GM12892 (cell line): ENCODE results near the gene TPPP.
"Not testable (repeated sequence)": the region's sequence is repeated elsewhere in the genome, so short reads cannot be mapped to it uniquely, and the experiment has no call there.

ENCODE experiments used
- DNase-seq: peaks from one replicate; pipeline ENCODE4 v3.0.0; 2011; ENCODE audit not compliant: insufficient read length
- FAIRE-seq: peaks from 2 replicates; lab custom pipeline; 2011; peaks lifted over from hg19 to GRCh38; lab: Jason Lieb, UNC
- POLR2A ChIP-seq: IDR thresholded peaks from 2 replicates; pipeline ENCODE4 v1.6.1; 2011; ENCODE audit warnings: low read depth, low read length, control low read depth
- POLR2AphosphoS5 ChIP-seq: IDR thresholded peaks from 2 replicates; pipeline ENCODE4 v1.6.1; 2011; ENCODE audit warnings: low read depth, low read length, control low read depth
- TAF1 ChIP-seq: IDR thresholded peaks from 2 replicates; pipeline ENCODE4 v1.6.1; 2011; ENCODE audit warnings: low read depth, mild to moderate bottlenecking, control low read depth, low read length, borderline replicate concordance

TPPP gene

GRCh38 chr5:696753-697702 is 3.9 kb upstream of the TPPP start:
- not testable (repeated sequence) for DNase-seq, FAIRE-seq

DNA sequence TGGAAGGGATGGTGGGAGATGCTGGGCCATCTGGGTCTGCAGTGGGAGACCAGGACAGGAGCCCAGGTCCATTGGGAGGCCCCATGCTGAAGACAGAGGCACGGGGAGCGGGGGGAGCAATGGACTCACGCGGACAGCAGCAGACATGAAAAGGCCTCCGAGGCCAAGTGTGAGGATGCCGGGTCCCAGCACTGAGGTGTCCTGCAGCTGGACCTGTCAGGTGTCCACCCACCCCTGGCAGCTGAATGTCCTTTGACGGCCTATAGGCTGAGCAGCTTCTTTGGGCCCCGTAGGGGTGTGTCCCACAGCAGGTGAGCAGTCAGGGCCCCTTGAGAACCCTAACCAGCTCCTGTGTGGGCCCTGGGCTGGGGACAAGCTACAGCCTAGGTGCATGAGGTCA is 3.0 kb upstream of the TPPP start:
- not testable (repeated sequence) for DNase-seq, FAIRE-seq

DNA sequence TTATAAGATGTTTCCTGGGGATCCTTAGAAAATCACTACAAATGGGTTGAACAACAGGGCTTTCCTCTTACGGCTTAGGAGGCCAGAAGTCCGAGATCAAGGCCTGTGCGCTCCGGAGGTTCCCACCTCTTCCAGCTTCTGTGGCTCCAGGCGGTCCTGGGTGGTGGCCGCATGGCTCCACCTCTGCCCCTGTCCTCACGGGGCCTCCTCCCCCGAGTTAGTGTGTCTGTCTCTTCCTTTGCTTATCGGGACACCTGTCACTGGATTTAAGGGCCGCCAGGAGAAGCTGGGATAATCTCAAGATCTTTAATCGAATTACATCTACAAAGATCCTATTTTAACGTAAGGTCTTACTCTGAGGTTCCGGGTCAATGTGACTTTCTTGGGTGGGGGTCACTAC is 2.3 kb upstream of the TPPP start:
- not testable (repeated sequence) for FAIRE-seq, DNase-seq

DNA sequence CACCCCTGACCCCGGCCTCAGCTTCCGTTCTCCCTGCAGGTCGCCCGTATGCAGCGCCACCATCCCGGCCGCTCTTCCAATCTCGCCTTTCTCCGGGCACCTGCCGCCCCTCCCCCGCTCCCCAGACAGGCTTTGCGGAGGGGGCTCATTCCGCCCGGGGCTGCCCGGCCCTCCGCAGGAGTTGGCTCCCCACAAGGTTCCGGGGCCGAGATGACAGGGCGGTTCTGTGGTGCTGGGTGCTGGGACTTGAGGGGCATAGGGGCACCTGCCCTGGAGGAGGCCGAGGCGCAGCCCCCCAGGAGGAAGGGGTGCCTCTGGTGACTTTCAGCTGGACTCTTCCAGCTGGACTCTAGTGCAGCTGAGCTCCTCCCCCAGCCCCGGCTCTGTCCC is 885 bp upstream of the TPPP start:
- FAIRE-seq, DNase-seq: not testable (repeated sequence)

GRCh38 chr5:692529-693041 is 567 bp downstream of the TPPP start:
- peak; percentile 2 for DNase-seq
- FAIRE-seq: not testable (repeated sequence)

- FAIRE-seq: no peak
- no peak for TF ChIP-seq POLR2A
- no peak for TF ChIP-seq POLR2AphosphoS5
- no peak for TF ChIP-seq TAF1
- DNase-seq: no peak
Measured at GRCh38 chr5:691817-692528, 1.2 kb downstream of the TPPP start.

- not testable (repeated sequence) for FAIRE-seq
Measured at GRCh38 chr5:691049-691448, 2.1 kb downstream of the TPPP start.

DNA sequence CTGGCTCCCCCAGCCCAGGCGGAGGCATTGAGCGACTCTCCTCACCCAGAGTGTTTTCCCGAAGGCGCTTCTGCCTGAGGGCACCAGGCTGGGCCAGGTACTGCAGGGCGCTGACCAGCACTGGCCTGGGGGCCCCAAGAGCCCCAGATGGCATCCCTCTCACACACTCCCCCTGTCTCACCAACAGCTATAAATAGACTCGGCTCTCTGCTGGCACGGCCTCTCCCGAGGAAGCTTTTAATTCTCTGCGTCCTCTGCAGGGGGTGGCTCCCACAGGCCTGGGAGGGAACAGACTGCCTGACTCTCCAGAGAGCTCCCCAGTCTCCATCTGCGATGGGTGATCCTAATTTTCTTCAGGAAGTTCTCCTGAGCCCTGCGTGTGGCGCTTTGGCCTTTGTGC is 2.9 kb downstream of the TPPP start:
- FAIRE-seq, DNase-seq: not testable (repeated sequence)

More at GRCh38 chr5:691049-691448, 2.1 kb downstream of the TPPP start:
- not testable (repeated sequence) for DNase-seq

DNA sequence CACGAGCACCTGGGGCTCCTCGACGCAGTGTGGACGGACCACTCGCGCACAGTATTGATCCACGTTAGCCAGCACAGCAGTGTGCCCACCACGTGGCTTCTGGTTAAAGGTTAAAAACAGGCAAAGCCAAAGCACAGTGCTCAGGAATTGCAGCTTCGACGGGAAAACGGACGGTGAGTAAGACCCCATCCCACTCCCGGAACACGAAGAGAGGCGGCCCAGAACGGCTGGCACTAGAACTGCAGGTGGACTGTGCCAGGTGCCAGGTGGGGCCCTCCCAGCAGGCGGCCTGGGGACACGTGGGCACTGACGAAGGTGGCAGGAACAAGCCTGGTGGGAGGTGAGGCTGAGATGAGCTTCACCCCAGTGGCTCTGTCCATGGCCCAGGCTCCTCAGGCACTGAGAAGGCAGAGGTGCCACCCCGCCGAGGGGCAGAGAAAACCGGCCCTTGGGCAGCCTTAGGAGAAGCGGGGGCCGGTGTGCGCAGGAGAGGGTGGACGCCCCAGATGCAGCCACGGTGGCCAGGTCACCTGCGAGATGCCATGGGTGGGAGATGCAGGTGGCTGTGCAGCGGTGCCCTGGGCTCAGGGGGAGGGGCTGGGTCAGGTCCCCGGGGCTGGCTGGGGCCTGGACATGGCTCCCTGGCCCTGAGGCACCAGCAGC is 4.7 kb downstream of the TPPP start:
- not testable (repeated sequence) for DNase-seq, FAIRE-seq

DNA sequence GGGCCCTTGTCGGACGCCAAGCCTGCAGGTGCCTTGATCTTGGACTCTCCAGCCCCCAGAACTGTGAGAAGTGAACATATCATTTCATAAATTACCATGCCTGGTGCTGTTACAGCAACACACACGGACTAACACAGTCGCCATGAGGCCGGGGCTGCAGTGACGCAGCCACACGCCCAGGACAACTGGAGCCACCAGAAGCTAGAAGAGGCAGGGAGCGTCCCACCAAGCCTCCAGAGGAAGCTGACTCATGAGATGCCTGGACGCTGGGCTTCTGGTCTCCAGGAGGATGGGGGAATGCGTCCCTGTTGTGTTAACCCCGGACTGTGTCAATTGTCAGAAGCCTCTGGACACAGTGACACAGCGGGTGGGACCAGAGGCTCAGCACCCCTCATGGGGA is 6.2 kb downstream of the TPPP start:
- FAIRE-seq, DNase-seq: not testable (repeated sequence)

DNA sequence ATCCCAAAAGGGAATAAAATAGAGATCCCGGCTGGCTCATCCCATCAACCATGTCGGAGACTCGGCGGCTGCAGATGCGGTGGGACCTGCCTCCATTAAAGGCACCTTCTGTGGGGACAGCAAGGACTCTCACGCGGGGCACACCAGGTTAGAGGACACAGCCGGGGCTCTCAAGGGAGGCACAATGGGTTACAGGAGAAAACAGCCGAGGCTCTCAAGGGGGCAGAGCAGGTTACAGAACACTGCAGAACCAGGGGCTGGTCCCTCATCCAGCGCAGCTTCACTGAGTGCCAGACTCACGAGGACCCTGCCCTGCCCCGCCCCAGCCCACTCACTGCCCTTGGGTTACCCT is 7.0 kb downstream of the TPPP start:
- FAIRE-seq: not testable (repeated sequence)

DNA sequence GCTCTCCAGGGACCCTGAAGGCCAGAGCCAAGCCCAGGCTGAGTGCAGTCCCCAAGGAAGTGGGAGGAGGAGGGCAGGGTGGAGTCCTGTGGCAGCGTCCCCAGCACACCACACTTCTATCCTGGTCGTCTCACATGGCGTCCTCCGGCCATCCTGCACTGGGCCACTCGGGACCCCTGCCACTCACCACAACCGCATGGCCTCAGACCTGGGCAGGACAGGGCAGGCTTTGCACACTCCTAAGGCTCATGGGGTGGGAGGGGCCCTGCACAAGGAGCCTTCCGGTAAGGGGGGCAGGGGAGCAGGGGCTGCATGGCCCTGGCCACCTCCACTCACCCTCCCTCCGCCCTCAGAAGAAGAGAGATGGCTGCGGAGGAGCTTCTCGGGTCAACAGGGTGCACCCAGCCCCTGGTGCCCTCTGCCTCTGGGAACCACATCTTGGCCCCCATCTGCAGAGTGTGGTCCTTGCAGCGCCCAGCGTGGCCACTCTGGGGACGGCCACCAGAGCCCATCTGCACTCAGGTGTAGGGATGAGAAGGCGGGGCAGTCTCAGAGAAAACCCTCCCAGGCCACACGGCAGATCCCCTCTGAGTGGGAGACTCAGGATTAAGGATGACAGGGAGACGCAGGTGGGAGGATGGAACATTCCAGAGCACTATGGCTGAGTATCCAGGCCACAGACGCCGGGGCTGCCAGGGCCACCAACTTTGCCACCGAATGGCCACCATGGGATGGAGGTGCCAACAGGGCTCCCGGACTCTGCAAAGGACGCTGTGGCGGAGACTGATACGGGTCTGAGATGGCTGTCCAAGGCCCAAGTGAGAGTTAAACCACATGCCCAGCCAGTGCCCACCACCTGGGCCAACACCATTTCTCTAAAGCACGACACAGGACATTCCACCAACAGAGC is 7.6 kb downstream of the TPPP start:
- TF ChIP-seq TAF1 (no peak), POLR2AphosphoS5 (no peak), POLR2A (no peak)
- DNase-seq (peak; percentile 9), FAIRE-seq (no peak)

More for the DNA sequence above, 7.0 kb downstream of the TPPP start:
- not testable (repeated sequence) for DNase-seq
